Measurements from ENCODE around the gene HTT. TPM values are rescaled to one million over a fixed set of nuclear protein-coding genes. Genes with fewer than 3 reads are reported as not detected.

The HTT gene
- total and polyA plus RNA-seq, 2 of the 8 experiments (the other 6 are each of a cell fraction or from before 2014, with no cell fraction given) = 24.0 to 71.0 TPM

DNA sequence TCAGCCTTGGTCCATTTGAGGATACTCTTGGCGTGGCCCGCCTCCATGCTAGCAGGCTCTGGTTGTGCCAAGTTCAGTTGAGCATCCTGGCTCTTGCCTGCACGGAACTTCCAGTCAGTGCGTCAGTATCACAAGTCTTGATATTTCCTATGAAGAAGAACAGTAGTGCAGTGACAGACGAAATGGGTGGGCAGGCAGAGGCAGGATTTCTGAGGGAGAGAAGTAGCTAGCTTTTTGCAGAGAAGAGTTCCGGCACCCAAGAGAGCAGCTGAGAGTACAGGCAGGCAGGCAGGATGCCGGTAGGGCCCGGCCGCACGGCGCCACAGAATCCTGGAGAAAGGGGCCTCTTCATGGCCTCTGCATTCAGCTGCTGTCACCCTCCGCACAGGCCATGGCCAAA is 118.3 kb downstream of the HTT start:
- no peak overlapping the region for H3K4me3 ChIP-seq (ENCODE audit: extremely low read depth in 1 of 4, insufficient read depth in 2 of 4, low read depth in 3 of 4, low read length in 4 of 4)
- peaks cover 0 to 6% of the 10 kb centered on the region in 2 experiments for H4K20me1 ChIP-seq (replicated peaks in 1 of 2; ENCODE audit: control insufficient read depth in 1 of 2, insufficient read depth in 2 of 2, low read length in 2 of 2)
- 0 out of 2 replicates have a peak, but pooled peaks cover 4% of the 10 kb centered on the region for H3K79me1 ChIP-seq (ENCODE audit: low read depth, low read length)
- WGBS, 2 experiments (ENCODE audit: extremely low coverage in 1 of 2, insufficient coverage in 1 of 2, insufficient read length in 1 of 2, insufficient replicate concordance in 2 of 2, low coverage in 1 of 2, low lambda C conversion rate in 2 of 2, missing lambda C conversion rate in 1 of 2) = 98% methylated on average over 12 of the region's 12 CpGs; no CpG with 5 or more reads in 1 of the 2 experiments
- no peak overlapping the region for H3K4me2 ChIP-seq (ENCODE audit: insufficient read depth in 1 of 2, low read depth in 2 of 2, low read length in 2 of 2)
- H3K18ac ChIP-seq (ENCODE audit: extremely low read depth, low read length) = no peak overlapping the region
- ChIA-PET POLR2A (ENCODE audit: partially characterized antibody) (no interaction called here), CTCF (ENCODE audit: partially characterized antibody) (interaction anchor here (0.9 to 1.9 kb wide), 5 partner anchors 11 to 24 kb away, joined by 3 to 7 read pairs (median 3); no protein-coding TSS in a partner anchor)
- no peak overlapping the region for H3K4ac ChIP-seq (replicated peaks; ENCODE audit: insufficient read length, low read depth, low read length)
- H3K4me1 ChIP-seq (replicated peaks in 1 of 4; ENCODE audit: control insufficient read depth in 3 of 4, insufficient read depth in 4 of 4, low read length in 3 of 4) = no peaks in the 10 kb centered on the region
- H4K91ac ChIP-seq (replicated peaks; ENCODE audit: insufficient read length, low read length) = no peak overlapping the region
- no peak overlapping the region for H3K23ac ChIP-seq (ENCODE audit: insufficient read length)
- no peaks in the 10 kb centered on the region for H3K9me3 ChIP-seq (ENCODE audit: insufficient read depth in 2 of 2, low read depth in 1 of 2, low read length in 1 of 2)
- H3K9ac ChIP-seq (replicated peaks in 1 of 4; ENCODE audit: extremely low read depth in 1 of 4, low read depth in 3 of 4, low read length in 3 of 4) = no peak overlapping the region
- H3K27me3 ChIP-seq (replicated peaks in 1 of 4; ENCODE audit: control insufficient read depth in 3 of 4, extremely low read depth in 1 of 4, insufficient read depth in 3 of 4, low read length in 3 of 4) = no peaks in the 10 kb centered on the region
- H3K36me3 ChIP-seq (ENCODE audit: control insufficient read depth in 2 of 4, insufficient read depth in 4 of 4, low read length in 3 of 4) = peaks cover 13 to 35% (median 22%) of the 10 kb centered on the region in 4 experiments
- no peak overlapping the region for H2AFZ ChIP-seq (ENCODE audit: low read length)
- FAIRE-seq (no peak), DNase-seq (ENCODE audit: low read depth in 1 of 2, low spot score in 2 of 2) (no peak)
- H2BK20ac ChIP-seq (ENCODE audit: low read length) = no peak overlapping the region
- H3K79me2 ChIP-seq (ENCODE audit: control insufficient read depth in 1 of 2, insufficient read depth in 2 of 2, low read length in 2 of 2) = no peaks in the 10 kb centered on the region
- no peak overlapping the region for H3K14ac ChIP-seq (ENCODE audit: insufficient read length)
- H4K5ac ChIP-seq (ENCODE audit: insufficient read length, low read depth, low read length) = no peak overlapping the region
- H2BK15ac ChIP-seq (ENCODE audit: low read length) = no peak overlapping the region
- H2BK120ac ChIP-seq (replicated peaks; ENCODE audit: low read depth, low read length) = no peak overlapping the region
- no peak overlapping the region for H3K56ac ChIP-seq (replicated peaks; ENCODE audit: insufficient read length, low read depth, low read length)
- no peak overlapping the region for H2BK12ac ChIP-seq (ENCODE audit: low read depth, low read length)
- H2BK5ac ChIP-seq (ENCODE audit: low read depth, low read length) = 0 out of 2 replicates have a peak overlapping the region, but pooled peaks have one; percentile 56
- no peaks in the 10 kb centered on the region for H3K23me2 ChIP-seq (ENCODE audit: low read depth, low read length)
- H2AK5ac ChIP-seq (ENCODE audit: low read depth, low read length) = no peak overlapping the region
- no peak overlapping the region for H4K8ac ChIP-seq (ENCODE audit: extremely low read depth, insufficient read depth, low read length)
- H3K27ac ChIP-seq (ENCODE audit: low read depth, low read length) = no peak overlapping the region
- TF ChIP-seq RFX5 (IDR thresholded peaks at IDR 0.05; ENCODE audit: borderline replicate concordance, low read depth, low read length) (no peak), NRF1 (IDR thresholded peaks at IDR 0.05; ENCODE audit: low read depth, low read length) (no peak), KDM4A (IDR thresholded peaks at IDR 0.05; ENCODE audit: low read depth, low read length, severe bottlenecking) (no peak), SUZ12 (IDR thresholded peaks at IDR 0.05; ENCODE audit: low read length) (no peak), CHD2 (IDR thresholded peaks at IDR 0.05; ENCODE audit: low read length) (no peak), BCL11A (IDR thresholded peaks at IDR 0.05; ENCODE audit: low read depth in 2 of 2, low read length in 2 of 2) (no peak), JUN (IDR thresholded peaks at IDR 0.05; ENCODE audit: low read depth, low read length) (no peak), POLR2A (IDR thresholded peaks at IDR 0.05; ENCODE audit: control extremely low read depth in 1 of 2, low read depth in 2 of 2, low read length in 2 of 2) (no peak), FOSL1 (IDR thresholded peaks at IDR 0.05; ENCODE audit: insufficient read depth, low read depth, low read length) (no peak), RNF2 (IDR thresholded peaks at IDR 0.05; ENCODE audit: borderline replicate concordance, low read depth, low read length, missing control alignments, poor library complexity, severe bottlenecking) (no peak), USF2 (IDR thresholded peaks at IDR 0.05; ENCODE audit: low read length) (no peak), YY1 (IDR thresholded peaks at IDR 0.05; ENCODE audit: low read depth, low read length) (no peak), CTBP2 (IDR thresholded peaks at IDR 0.05; ENCODE audit: borderline replicate concordance, insufficient read depth, insufficient read length, low read length) (no peak), SP1 (IDR thresholded peaks at IDR 0.05; ENCODE audit: low read depth, low read length) (no peak)
